Peyer's patch (tissue), 4 donors: Measurements from ENCODE around the gene ARL8A.
"Not testable (repeated sequence)": the region's sequence is repeated elsewhere in the genome, so short reads cannot be mapped to it uniquely, and the experiment has no call there.

Experiments
- POLR2A ChIP-seq, 2 donors: fragments of 450-650 bp; IDR thresholded peaks; one replicate each; pipeline ENCODE4 v1.5.1; 2017; ENCODE audit warnings: antibody characterized with exemption in 2 of 2, mild to moderate bottlenecking in 2 of 2, moderate library complexity in 2 of 2
- TF ChIP-seq, protein P1 (sequence below), 6 experiments: fragments of 450-650 bp in 4 of 6; fragments of 200-600 bp in 2 of 6; sonication (generic) in 1 of 6; IDR thresholded peaks; one replicate each; pipeline ENCODE4 v1.5.1; 2017 to 2019; ENCODE audit warnings: antibody characterized with exemption in 6 of 6, mild to moderate bottlenecking in 3 of 6, moderate library complexity in 1 of 6

DNA sequence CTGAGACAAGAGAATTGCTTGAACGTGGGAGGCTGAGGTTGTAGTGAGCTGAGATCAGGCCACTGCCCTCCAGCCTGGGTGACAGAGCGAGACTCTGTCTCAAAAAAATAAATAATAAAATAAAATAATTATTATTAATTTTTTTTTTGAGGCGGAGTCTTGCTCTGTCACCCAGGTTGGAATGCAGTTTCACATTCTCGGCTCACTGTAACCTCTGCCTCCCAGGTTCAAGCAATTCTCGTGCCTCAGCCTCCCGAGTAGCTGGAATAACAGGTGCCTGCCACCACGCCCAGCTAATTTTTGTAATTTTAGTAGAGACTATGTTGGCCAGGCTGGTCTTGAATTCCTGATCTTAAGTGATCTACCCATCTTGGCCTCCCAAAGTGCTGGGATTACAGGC, 32.9 kb downstream of the ARL8A start:
- TF ChIP-seq, protein P1, sequence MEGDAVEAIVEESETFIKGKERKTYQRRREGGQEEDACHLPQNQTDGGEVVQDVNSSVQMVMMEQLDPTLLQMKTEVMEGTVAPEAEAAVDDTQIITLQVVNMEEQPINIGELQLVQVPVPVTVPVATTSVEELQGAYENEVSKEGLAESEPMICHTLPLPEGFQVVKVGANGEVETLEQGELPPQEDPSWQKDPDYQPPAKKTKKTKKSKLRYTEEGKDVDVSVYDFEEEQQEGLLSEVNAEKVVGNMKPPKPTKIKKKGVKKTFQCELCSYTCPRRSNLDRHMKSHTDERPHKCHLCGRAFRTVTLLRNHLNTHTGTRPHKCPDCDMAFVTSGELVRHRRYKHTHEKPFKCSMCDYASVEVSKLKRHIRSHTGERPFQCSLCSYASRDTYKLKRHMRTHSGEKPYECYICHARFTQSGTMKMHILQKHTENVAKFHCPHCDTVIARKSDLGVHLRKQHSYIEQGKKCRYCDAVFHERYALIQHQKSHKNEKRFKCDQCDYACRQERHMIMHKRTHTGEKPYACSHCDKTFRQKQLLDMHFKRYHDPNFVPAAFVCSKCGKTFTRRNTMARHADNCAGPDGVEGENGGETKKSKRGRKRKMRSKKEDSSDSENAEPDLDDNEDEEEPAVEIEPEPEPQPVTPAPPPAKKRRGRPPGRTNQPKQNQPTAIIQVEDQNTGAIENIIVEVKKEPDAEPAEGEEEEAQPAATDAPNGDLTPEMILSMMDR (IDR thresholded peaks at IDR 0.05) = not testable (repeated sequence)
- TF ChIP-seq POLR2A (IDR thresholded peaks at IDR 0.05) = not testable (repeated sequence)
